GM18498 (cell line): ENCODE results near the gene SDC3.
"Not testable (repeated sequence)": the region's sequence is repeated elsewhere in the genome, so short reads cannot be mapped to it uniquely, and the experiment has no call there.

Experiments
- ATAC-seq: cut with Tn5 transposase; IDR thresholded peaks from one replicate; pipeline ENCODE4 v1.9.1; 2021; ENCODE audit warnings: mild to moderate bottlenecking, moderate library complexity; ENCODE audit not compliant: unreplicated experiment

The SDC3 gene, protein sequence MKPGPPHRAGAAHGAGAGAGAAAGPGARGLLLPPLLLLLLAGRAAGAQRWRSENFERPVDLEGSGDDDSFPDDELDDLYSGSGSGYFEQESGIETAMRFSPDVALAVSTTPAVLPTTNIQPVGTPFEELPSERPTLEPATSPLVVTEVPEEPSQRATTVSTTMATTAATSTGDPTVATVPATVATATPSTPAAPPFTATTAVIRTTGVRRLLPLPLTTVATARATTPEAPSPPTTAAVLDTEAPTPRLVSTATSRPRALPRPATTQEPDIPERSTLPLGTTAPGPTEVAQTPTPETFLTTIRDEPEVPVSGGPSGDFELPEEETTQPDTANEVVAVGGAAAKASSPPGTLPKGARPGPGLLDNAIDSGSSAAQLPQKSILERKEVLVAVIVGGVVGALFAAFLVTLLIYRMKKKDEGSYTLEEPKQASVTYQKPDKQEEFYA

DNA sequence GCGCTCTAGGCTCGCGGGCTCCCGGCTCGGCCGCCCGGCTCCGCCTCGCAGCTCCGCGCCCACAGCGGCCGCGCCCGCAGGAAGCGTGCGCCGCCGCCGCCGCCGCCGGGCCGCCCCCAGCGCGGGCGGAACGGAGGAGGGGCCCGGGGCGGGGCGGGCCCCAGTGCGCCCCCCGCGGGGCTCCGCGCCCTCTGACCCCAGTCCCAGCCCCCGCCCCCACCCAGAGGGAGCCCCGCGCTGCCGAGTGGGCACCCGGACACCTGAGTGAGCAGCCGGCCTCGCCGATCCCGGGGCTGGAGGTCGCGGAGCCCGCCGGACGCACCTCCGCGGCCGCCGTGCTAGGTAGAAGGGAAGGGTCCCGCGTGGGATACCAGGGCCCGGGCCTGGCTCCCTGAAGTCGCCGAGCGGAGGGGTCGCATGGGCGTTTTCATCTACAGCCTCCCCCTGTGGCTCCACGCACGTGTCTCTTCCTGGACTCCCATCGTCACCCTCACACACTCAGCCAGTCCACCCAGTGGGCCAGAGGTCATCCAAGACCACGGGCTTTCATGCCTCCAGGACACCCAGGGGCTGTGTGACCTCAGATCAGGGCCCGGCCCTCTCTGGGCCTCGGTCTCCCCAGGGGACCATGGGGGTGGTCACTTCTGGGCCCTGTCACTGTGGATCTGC lies at the start of gene SDC3:
Gene SDC3, minus strand, starts transcription at position 63 of the 669 bp plus-strand sequence. CDS start 172 bp downstream, outside the sequence.
- ATAC-seq: no peak

DNA sequence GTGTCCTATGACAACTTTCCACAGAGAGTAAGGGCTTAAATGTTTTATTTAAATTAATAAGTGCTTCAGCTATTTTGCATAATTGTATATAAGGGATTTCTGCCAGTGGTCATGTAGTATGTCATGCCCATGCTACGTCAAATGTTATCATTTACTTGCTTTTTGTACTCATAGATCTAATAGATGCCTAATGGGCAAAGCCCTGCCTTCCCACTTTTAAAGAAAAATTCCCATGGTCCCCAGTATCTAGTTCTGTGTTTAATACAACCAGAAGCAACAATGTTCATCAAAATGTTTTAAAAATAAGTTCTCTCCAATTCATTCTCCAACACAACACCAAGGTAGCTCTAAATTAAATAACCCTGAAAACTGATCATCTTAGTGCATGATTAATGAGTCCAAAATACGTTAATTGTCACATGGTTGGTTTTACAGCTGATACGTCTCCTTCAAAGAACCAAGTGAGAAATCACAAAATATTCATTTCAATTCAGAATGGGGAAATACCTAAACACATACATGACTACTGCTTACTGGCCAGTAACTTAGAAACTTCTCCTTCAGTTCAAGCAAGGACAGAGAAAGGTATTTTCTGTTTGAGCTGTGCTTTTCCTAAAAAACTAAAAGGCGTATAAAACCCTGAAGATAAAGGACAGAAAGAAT lies 49.1 kb upstream of the SDC3 start:
- ATAC-seq: no peak

DNA sequence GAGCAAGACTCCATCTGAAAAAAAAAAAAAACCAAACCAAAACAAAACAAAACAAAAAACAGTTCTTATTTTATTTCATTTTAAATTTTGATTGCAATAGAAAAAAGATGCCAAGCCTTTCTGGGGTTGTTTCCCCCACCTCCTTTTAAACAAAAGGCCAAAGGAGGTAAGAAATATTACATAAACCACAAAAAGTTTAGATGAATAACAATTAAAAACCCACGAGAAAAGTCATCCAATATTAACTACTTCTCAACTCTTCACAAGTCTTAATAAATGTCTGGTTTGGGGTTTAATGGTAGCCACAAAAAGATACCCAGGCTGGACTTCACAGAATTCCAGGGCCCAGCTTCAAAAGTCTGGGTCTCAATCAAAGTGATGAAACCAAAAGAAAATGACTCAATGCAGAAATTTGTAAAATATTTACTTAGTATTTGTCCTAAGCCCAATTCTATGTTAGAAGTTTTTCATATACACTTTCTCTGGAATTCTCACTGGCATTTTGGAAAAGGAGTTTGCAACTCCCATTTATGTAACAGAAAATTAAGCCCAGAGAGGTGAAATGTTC lies 47.0 kb upstream of the SDC3 start:
- ATAC-seq: no peak

DNA sequence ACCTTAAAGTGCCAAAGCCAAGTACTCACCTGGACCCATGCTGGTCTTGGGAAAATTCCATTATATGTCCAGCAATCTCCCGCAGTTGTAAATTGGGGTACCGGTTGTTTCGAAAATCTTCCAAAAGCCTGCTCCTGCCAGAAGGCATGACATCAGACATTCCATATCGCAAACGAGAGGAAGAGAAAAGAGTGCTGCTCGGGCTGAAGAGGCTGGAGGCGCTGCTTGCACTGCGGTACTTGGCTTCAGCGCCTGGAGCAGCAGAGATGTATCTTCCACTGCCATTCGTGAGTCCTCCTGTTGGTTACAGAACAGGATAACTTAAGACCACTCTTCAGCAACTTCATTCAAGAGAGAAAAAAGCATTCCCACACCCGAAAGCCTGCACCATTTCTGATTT lies 45.1 kb upstream of the SDC3 start:
- no peak for ATAC-seq

DNA sequence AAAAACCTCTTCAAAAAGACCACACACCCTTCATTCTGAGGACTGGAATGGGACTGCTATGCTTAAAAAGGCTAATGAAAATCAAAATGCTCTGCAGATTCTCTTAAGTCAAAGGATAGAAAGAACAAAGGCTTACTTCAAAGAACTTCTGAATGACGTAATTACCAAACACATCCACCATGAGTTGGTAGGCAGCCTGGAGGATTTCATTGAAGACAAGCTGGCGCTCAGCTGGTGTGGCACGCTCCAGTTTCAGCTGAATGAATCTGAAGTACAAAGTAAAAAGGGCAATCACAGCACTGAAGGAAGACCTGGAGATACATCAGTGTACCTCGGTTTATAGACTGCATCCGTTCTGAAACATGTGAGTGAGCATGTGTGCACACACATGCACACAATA lies 43.5 kb upstream of the SDC3 start:
- ATAC-seq: no peak

DNA sequence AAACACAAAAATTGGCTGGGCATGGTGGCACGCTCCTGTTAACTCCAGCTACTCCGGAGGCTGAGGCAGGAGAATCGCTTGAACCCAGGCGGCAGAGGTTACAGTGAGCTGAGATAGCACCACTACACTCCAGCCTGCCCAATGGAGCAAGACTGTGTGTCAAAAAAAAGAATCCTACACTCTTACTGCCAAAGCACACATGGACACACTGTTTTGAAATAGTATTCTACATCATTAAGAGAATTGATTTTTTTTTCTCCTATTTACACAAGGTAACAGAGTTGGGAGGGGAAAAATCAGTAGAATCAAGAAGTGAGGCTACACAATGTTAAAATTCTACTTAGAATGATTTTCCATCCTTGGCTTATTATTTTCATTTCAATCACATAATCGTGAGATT lies 42.1 kb upstream of the SDC3 start:
- no peak for ATAC-seq

DNA sequence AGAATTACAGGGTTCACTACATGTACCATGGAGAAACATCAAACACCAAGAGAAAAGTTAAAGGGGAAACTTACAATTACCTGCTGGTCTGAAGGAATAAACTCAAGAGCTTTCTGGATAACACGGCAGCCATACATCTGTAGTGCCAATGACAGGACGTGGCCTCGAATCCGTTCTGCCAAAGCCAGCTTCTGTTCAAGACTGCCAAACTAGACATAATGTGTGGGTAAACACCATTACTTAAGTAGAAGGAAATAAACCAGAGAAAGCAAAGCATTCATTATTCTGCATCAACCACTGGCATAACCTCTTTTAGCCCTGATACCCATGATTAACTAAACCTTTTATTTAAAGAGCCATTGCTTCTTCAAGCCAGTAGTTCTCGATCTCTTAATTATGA lies 41.5 kb upstream of the SDC3 start:
- no peak for ATAC-seq

DNA sequence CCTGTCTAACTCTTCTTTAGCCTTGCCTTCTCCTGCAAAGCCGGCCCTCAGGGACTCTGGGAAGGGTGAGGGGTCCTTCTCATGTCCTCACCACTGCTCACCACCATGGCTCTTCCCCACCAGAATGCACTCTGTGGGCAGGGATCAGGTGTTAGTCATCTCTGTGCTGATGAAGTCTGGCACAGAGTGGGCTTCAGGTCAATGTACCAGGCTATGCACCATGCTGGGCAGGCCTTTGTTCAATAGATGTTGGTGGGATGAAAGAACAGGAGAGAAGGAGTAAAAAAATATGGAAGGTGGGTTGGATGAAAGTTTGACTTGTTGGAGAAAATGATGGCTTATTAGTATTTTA lies 40.9 kb upstream of the SDC3 start:
- ATAC-seq: not testable (repeated sequence)

DNA sequence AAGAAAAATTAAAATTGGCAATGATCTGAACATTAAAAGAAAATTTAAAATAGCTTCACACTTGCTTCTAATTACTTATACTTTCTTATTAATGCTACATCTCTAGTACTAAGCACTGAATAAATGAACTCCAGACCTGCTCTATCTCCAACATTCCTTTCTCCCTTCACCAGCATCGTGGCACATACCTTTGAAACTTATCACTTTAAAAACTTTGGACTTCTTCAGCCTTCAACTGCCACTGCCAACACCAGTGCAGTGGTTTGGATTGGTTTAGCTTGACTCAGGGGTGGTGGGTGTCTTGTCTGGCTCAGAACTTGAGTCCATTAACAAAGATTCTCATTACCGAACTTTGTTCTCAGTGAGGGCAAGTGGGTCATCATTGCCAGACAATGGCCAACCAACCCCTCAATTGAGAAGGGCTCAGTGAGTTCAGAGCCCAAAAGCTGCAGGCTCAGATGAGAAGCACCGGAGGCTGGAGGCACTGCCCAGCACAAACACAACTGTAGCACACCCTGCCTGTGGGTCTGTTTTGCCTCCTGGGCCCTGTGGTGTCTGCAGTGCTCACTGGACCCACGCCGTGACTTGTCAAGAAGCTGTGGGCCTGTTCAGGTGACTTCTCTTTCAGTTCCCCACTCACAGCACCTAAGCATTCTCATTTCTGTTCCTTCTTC lies 40.4 kb upstream of the SDC3 start:
- ATAC-seq: not testable (repeated sequence)

DNA sequence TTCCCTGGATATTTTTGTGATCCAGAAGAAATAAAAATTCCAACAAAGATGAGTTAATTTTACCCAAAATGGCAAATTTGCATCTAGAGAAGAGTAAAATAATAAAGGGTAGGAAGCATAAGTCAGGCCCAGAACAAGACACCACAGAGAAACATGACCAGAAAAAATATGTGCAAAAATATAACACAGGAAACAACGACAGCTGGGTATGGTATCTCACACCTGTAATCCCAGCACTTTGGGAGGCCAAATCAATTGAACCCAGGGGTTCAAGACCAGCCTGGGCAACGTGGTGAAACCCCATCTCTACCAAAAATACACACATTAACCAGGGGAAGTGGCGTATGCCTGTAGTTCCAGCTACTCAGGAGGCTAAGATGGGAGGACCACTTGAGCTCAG lies 39.7 kb upstream of the SDC3 start:
- no peak for ATAC-seq

DNA sequence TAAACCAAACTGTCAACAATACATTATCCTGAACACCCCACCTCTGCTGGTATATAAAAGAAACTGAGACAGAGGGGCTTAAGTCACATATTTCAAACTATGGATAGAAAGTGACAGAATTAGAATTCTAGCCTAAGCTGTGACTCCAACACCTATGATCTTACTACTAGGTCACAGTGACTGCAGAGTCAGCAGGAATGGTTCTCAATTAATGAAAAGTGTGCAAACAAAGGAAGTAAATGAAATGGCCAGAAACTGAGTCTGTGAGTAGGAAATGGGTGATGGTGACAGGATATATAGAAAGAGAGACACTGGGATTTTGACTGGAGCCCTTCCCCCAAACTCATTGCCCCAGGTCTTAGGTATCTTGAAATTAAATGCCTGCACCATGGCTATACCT lies 38.7 kb upstream of the SDC3 start:
- no peak for ATAC-seq

DNA sequence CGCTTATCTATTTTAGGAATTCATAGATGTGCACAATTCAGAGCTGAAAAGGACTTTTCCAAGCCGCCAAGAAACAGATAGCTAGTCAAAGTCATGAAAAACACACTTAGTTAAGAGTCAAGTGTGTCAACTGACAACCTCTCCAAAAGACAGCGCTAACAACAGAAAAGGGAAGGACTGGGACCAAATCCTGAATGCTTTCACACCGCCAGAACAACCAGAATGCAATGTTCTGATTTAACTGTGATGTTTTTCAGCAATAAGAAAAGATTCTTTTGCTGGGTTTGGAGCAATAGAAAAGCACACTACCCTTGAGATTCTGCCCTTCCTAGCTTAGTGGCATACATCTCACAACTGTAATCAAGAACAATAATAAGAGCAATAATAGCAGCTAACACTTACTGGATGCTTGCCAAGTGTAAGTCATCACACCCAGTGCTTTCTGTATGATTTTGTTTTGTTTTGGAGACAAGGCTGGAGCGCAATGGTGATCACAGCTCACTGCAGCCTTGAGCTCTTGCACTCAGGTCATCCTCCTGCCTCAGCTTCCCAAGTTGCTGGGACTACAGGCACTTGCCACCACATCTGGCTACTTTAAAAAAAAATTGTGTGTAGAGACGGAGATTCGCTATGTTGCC lies 33.9 kb upstream of the SDC3 start:
- ATAC-seq: no peak

DNA sequence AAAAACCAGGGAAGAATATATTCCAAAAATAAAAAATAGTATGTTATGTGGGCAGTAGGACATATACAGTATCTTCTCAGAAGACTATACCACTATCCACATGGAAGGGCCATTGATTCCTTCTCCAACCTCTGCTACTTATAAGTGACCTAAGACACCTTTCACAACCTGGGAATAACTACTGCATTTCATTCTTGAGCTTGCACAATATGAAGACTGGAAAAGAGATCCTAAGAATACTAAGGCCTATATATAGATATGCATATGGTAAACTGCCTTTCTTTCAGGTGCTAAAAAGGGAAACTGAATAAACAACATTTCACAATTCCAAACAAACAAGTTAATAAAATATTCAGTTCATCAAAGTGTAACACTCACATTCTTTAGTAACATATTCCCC lies 32.0 kb upstream of the SDC3 start:
- no peak for ATAC-seq

DNA sequence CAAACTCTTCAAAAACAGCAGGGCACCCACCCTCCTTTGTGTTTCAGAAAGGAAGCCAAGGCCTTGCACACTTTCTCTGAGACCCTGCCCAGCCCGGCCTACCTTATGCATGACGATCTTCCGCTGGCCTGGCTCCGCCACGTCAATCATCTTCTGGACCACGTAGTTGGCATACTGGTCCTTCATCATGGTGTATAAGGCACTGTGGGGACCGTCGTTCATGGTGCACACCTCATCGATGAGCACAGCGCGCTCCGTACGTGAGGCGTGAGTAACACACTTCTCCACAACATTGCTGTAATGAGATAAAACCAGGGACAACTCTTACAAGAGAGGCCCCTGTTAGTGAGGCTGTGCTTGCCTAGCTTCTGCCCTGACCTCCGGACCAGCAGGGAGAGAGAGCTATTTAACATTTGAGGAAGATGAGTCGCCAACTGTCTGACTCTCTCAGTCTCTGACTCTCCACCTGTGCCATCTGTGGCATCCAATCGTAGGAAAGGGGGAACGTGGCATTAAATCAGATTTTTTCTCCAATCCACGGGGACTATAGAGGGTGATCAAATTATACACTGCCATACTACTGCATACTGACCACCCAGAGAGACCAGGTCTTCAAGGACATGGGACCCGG lies 28.1 kb upstream of the SDC3 start:
- no peak for ATAC-seq

DNA sequence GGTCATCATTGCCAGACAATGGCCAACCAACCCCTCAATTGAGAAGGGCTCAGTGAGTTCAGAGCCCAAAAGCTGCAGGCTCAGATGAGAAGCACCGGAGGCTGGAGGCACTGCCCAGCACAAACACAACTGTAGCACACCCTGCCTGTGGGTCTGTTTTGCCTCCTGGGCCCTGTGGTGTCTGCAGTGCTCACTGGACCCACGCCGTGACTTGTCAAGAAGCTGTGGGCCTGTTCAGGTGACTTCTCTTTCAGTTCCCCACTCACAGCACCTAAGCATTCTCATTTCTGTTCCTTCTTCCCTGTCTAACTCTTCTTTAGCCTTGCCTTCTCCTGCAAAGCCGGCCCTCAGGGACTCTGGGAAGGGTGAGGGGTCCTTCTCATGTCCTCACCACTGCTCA lies 27.2 kb upstream of the SDC3 start:
- not testable (repeated sequence) for ATAC-seq

DNA sequence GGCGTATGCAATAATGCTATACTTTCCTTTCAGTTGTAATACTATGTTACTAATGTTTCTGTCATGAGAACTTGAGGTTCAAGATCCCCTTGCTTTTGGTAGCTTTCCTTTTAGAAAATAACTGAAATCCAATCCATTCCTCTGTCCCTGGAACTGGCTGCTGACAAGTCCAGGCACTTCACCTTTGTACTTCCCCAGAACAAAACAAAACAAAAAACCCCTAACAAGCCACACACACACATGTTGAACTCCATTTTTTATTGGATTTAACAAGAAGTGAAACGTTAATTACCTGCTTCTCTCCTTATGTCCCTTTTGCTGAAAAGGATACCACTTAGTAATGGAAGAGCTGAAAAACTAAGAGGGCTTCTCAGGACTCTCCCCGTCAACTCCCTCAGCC lies 26.1 kb upstream of the SDC3 start:
- no peak for ATAC-seq

DNA sequence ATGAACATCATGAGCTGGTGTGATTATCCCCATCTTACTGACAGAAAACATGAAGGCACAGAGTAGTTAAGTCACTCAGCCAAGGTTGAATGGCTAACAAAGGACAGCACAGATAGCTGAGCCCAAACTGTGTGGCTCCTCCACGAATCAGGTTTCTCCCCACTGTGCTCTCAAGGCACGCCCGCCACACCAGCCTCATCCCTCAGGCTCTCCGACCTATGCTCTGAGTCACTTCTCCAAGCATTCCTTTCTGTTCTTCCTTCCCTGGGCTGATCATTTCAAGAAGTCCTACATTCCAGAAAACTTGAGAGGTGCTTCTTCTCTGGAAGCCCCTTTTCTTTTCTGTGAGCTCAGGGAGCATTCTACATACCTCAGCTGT lies 25.3 kb upstream of the SDC3 start:
- no peak for ATAC-seq

DNA sequence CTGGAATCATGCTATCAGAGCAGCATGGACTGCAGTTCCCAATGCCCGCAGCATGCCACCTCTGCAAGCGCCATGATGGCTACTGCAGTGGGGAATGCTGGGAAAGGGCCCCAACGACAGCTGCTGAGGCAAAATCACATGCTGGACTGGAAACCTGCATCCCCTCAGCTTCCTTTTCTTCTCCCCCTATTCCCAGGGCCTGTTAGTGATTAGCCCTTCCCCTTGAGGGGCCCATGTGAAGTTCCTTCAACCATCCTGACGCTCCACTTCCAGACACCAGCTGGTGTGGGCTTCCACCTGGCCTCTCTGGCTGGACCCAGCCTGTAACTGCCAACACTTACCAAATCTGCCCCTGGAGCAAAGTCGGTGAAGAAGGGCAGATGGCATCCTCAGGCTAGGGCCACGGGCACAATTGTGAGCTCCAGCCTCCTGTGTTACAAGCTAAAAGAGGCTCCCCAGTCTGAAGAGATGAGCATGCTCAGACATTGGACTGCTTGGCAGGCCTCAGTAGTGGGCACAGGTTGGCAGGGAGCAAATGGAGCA lies 22.1 kb upstream of the SDC3 start:
- no peak for ATAC-seq

DNA sequence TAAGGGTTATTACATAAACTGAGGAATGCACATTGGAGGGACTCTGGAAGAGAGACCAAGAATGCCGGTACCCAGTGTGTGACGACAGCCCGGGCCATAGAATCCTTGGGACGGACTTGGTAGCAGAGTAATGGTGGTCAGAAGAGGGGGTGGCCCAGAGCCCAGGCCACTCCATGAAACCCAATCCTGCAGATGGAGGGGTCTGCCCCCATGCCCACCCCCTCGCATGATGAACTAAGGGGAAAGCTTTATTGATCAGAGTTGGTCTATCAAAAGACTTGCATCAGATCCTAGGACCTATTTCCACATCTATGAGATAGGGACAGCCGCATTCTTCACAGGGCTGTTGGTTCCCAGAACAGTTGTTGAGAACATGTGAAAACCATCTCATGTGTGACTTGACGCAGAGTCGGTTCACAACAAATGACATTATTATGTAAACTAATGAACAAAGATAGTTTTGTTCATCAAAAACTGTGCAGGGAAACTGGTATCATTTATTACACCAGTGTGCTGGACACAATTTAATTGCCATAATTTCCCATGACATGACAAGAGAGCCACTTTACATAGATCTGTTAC lies 21.5 kb upstream of the SDC3 start:
- no peak for ATAC-seq
